HG03558 (cell line): ENCODE data around the gene PTRH2.
"Not testable (repeated sequence)": the region's sequence is repeated elsewhere in the genome, so short reads cannot be mapped to it uniquely, and the experiment has no call there.

Experiments
- ATAC-seq: cut with Tn5 transposase; IDR thresholded peaks from one replicate; pipeline ENCODE4 v1.9.1; 2021; ENCODE audit warnings: moderate number of reproducible peaks; ENCODE audit not compliant: unreplicated experiment; ENCODE audit errors: extremely low read depth

PTRH2 gene

DNA sequence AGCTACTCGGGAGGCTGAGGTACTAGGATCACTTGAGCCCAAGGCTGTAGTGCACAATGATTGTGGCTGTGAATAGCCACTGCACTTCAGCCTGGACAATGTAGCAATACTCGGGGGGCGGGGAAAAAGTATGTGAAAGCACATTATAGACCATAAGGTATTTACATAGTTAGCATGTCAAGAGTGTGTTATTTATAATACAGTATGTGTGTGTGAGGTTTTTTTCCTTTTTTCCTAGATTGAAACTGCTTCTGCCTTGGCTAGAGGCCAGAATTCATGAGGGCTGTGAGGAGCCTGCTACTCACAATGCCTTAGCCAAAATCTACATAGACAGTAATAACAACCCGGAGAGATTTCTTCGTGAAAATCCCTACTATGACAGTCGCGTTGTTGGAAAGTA, 30.5 kb downstream of the PTRH2 start:
- ATAC-seq: no peak

DNA sequence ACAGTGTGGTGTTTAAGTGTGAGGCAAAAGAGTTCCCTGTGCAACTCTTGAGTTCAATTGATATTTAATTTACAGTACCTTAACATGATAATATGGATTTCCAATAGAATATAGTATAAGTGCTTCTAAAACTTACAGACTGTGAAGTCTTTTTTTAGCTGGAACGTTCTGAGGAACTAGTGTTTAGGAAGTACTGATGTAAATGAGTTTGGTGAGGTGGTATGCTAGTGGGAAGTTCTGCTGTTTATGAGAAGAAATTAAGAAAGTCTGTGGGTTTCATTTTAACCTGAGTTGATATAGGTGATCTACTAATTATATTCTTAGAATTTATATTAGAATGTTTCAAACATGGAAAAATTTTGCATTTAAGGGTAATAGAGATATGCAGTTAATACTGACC, 32.0 kb downstream of the PTRH2 start:
- ATAC-seq: no peak

DNA sequence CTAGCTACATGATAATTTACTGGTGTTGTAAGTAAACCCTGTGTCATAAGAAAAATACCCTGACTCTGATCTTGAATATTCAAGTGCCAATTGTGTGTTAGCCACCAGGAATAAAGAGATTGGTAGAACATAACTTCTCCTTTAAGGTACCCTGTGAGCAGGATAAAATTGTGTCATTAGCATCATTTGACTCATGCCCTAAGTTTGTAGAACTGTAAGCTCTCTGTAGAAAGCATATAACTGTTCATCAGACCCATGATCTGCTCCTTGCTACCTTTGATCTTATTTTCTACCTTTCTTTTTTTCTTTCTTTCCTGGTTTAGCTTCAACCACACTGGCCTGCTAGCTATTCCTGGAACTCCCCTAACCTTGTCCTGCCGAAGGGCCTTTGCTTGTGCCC, 35.8 kb downstream of the PTRH2 start:
- ATAC-seq: no peak

DNA sequence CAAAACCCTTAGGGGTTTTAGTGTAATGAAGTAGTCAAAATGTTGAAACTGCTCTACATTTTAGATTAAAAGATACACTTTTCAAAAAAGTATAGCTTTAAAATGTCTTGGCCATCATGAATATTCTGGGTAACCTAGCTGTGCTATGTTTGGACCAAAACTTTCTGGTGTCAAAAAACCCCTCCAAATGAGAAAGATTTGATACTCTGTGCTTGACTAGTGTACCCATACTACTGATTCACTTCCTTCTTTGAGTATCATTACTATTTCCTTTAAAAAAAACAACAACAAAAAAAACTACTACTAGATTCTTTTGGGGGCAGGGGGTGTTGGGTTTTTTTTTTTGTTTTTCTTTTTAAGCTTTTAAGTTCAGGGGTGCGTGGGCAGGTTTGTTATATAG, 37.3 kb downstream of the PTRH2 start:
- no peak for ATAC-seq

GRCh38 chr17:59669411-59669810, 37.8 kb downstream of the PTRH2 start:
- ATAC-seq: no peak

DNA sequence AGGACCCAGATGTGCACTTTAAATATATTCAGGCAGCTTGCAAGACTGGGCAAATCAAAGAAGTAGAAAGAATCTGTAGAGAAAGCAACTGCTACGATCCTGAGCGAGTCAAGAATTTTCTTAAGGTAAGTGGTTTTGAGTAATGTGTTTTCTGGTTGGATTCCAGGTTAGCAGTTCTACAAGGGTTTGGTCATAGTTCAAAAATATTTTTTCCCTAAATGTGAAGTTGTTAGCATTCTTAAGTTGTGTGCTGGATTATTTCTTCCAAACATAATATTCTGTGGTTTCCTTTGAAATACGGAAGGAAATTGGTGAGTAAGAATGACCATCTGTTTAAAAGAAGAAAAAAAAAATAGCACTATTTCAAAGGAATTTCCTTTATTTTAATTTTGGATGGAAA, 38.4 kb downstream of the PTRH2 start:
- no peak for ATAC-seq

DNA sequence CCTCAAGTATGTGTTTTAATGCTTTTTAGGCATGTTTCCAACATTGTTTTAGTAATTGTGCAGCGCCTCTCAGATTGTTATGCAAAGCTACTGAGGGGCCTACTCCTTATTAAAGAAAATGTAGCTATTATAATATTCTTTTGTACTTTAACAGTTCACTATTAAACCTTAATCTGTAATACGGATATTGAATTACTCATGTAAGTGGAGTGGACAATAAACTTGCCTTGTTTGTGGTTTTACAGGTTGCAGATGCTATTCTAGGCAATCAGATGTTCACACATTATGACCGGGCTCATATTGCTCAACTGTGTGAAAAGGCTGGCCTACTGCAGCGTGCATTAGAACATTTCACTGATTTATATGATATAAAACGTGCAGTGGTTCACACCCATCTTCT, 41.0 kb downstream of the PTRH2 start:
- ATAC-seq: no peak

DNA sequence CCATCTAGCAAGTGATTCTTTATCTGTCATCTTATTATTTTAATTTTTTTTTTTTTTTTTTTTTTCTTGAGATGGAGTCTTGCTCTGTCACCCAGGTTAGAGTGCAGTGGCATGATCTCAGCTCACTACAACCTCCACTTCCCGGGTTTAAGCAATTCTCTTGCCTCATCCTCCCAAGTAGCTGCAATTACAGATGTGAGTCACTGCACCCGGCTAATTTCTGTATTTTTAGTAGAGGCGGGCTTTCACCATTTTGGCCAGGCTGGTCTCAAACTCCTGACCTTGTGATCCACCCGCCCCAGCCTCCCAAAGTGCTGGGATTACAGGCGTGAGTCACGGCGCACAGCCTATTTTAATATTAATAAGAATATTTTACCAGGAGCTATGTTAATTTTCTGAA, 50.6 kb downstream of the PTRH2 start:
- ATAC-seq: not testable (repeated sequence)

GRCh38 chr17:59652119-59652518, 55.1 kb downstream of the PTRH2 start:
- no peak for ATAC-seq

GRCh38 chr17:59651346-59651745, 55.9 kb downstream of the PTRH2 start:
- no peak for ATAC-seq

DNA sequence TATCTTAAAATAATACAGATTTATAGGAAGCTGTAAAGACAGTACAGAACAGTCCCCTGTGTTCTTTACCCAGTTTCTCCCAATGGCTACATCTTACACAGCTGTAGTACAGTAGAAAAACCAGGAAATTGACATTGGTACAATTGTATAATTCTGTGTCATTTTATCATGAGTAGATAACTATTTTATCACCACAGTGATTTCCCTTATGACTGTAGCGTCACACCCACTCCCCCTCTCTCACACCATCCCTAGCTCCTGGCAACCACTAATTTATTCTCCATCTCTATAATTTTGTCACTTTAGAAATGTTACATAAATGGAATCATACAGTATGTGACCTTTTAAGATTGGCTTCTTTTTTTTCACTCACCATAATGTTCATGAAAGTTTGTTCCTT, 56.6 kb downstream of the PTRH2 start:
- no peak for ATAC-seq

- no peak for ATAC-seq
Measured at GRCh38 chr17:59649886-59650285, 57.3 kb downstream of the PTRH2 start.
